Colonic mucosa (tissue), 4 donors: ENCODE data around the gene PIP5K1B. TPM values are rescaled to one million over a fixed set of nuclear protein-coding genes. Genes with fewer than 3 reads are reported as not detected.
"Not testable (repeated sequence)": the region's sequence is repeated elsewhere in the genome, so short reads cannot be mapped to it uniquely, and the experiment has no call there.

ENCODE experiments used
- DNase-seq: peaks from one replicate; pipeline ENCODE4 v3.0.0-alpha.2; 2020
- H3K27ac ChIP-seq: fragments of 200-600 bp; one replicate; pipeline ENCODE4 v1.8.0; 2021
- H3K27me3 ChIP-seq: fragments of 200-600 bp; one replicate; pipeline ENCODE4 v1.8.0; 2021
- H3K36me3 ChIP-seq: fragments of 200-600 bp; one replicate; pipeline ENCODE4 v1.8.0; 2021
- H3K4me1 ChIP-seq: fragments of 200-600 bp; one replicate; pipeline ENCODE4 v1.8.0; 2021; ENCODE audit warnings: mild to moderate bottlenecking
- H3K4me3 ChIP-seq: fragments of 200-600 bp; one replicate; pipeline ENCODE4 v1.8.0; 2021
- H3K9ac ChIP-seq, 2 donors: one replicate each; pipeline ENCODE4 v1.7.0; 2013; ENCODE audit warnings: control low read depth in 2 of 2, low read depth in 2 of 2, low read length in 2 of 2
- H3K9me3 ChIP-seq: fragments of 200-600 bp; one replicate; pipeline ENCODE4 v1.8.0; 2021
- CTCF ChIP-seq: fragments of 200-600 bp; IDR thresholded peaks from one replicate; pipeline ENCODE4 v1.8.0; 2022; ENCODE audit warnings: antibody characterized with exemption, mild to moderate bottlenecking
- intact Hi-C: fragments of 100-400 bp; cut with DNase I; formaldehyde crosslinking; loops from one replicate; pipeline ENCODE4 v1.14.1; 2022
- total RNA-seq, 2 donors: library from RNA; stranded (reverse); fragmentation: NEBNext Ultra II Directional in 1 of 2; extraction: Animal tissue kit (Norgen Biotek cat#: 25700) in 1 of 2; gene quantifications; one replicate each; pipeline ENCODE4 v1.2.1, GENCODE V29; 2021
- donor health status: healthy.
- donor health status: DM: no; HTN: no; CAD: no.
- donor health status: DM: no; HTN: no; CAD: no.

Gene PIP5K1B
- total RNA-seq, 2 donors from 2014 or later = 59.2 to 74.2 TPM

GRCh38 chr9:68981789-68982188 is 276.7 kb downstream of the PIP5K1B start:
- Histone ChIP-seq H3K27ac (peak overlapping the region; percentile 80), H3K9ac (peak overlapping the region in 1 of 2 donors; percentile 70), H3K9me3 (no peaks in the 10 kb centered on the region), H3K4me3 (no peak overlapping the region), H3K4me1 (peaks cover 12% of the 10 kb centered on the region), H3K36me3 (no peaks in the 10 kb centered on the region), H3K27me3 (no peaks in the 10 kb centered on the region)
- TF ChIP-seq CTCF = no peak
- intact Hi-C loops = no loop called here
- peak; percentile 59 for DNase-seq

- no peaks in the 10 kb centered on the region for H3K36me3 ChIP-seq
Observed at GRCh38 chr9:68983008-68983411, 278.0 kb downstream of the PIP5K1B start.

GRCh38 chr9:68983522-68984424 is 278.7 kb downstream of the PIP5K1B start:
- H3K9ac ChIP-seq = no peak overlapping the region
- H3K9me3 ChIP-seq = no peaks in the 10 kb centered on the region
- H3K27ac ChIP-seq = no peak overlapping the region
- peaks cover 12% of the 10 kb centered on the region for H3K4me1 ChIP-seq
- no peak for TF ChIP-seq CTCF
- no peaks in the 10 kb centered on the region for H3K36me3 ChIP-seq
- H3K27me3 ChIP-seq = no peaks in the 10 kb centered on the region
- intact Hi-C loops = no loop called here
- no peak for DNase-seq
- H3K4me3 ChIP-seq = no peak overlapping the region

More at GRCh38 chr9:68983008-68983411, 278.0 kb downstream of the PIP5K1B start:
- no peaks in the 10 kb centered on the region for H3K27me3 ChIP-seq
- no peak for DNase-seq
- no peak for TF ChIP-seq CTCF
- H3K27ac ChIP-seq = no peak overlapping the region
- H3K9me3 ChIP-seq = no peaks in the 10 kb centered on the region
- H3K9ac ChIP-seq = no peak overlapping the region
- H3K4me3 ChIP-seq = no peak overlapping the region
- peaks cover 12% of the 10 kb centered on the region for H3K4me1 ChIP-seq
- intact Hi-C loops = no loop called here

GRCh38 chr9:68986949-68987348 is 281.9 kb downstream of the PIP5K1B start:
- intact Hi-C loops, DNase-seq, H3K9me3 ChIP-seq, H3K27me3 ChIP-seq, H3K9ac ChIP-seq, H3K4me3 ChIP-seq, H3K4me1 ChIP-seq, H3K36me3 ChIP-seq, H3K27ac ChIP-seq: not testable (repeated sequence)

GRCh38 chr9:68991457-68991856 is 286.4 kb downstream of the PIP5K1B start:
- TF ChIP-seq CTCF = no peak
- Histone ChIP-seq H3K27me3 (no peaks in the 10 kb centered on the region), H3K36me3 (no peaks in the 10 kb centered on the region), H3K27ac (no peak overlapping the region), H3K4me3 (no peak overlapping the region), H3K9ac (no peak overlapping the region), H3K9me3 (no peaks in the 10 kb centered on the region), H3K4me1 (no peaks in the 10 kb centered on the region)
- DNase-seq = no peak
- intact Hi-C loops = loop anchor here (10.0 kb wide), 1 partner anchor 407 kb away; no protein-coding TSS in a partner anchor

GRCh38 chr9:68995776-68996175 is 290.7 kb downstream of the PIP5K1B start:
- DNase-seq = no peak
- Histone ChIP-seq H3K4me1 (no peaks in the 10 kb centered on the region), H3K9me3 (no peaks in the 10 kb centered on the region), H3K36me3 (no peaks in the 10 kb centered on the region), H3K4me3 (no peak overlapping the region), H3K27ac (no peak overlapping the region), H3K27me3 (no peaks in the 10 kb centered on the region), H3K9ac (no peak overlapping the region)
- intact Hi-C loops = loop anchor here (5.0 to 10.0 kb wide), 2 partner anchors 288 to 411 kb away; partner anchors contain the start of gene PIP5K1B
- TF ChIP-seq CTCF = no peak
